ENCODE measurements around the gene ATP6V0C. TPM values are rescaled to one million over a fixed set of nuclear protein-coding genes. Genes with fewer than 3 reads are reported as not detected.

The ATP6V0C gene
- total and polyA plus RNA-seq, 4 donors: 39.0 to 410 (median 250) TPM

DNA sequence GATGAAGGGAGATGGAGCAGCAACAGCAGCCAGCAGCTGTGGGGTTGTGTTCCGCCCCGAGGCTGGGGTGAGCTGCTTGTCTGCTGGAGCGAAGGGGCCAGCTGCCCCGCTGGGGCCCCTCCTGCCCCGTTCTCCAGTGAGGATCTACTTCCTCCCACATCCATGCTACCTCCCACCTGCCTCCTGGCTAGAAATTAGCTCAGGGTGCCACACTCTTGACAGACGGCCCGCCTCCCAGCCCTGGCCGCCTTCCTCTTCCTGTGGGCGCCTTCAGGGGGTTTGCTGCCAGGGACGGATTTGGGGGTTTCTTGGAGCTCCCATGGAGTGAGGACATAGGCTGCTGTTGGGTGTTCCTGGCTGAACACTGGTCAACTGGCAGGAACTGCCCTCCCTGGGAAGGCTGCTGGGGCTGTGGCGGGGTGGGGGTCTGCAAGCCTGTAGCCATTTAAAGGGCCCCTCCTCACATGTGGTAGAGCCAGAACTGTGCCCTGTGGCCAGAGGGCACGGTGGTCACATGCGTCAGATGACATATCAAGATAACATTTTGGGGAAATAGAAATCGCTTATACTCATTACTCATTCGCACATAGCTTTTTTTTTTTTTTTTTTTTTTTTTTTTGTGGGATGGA lies 25.7 kb upstream of the ATP6V0C start:
- no peak for ATAC-seq (ENCODE audit: insufficient read depth, low FRiP score)
- Histone ChIP-seq H3K36me3 (ENCODE audit: control insufficient read depth in 4 of 4, insufficient read depth in 4 of 4, low read length in 4 of 4) (peaks cover 0 to 4% (median 0%) of the 10 kb centered on the region in 4 donors), H3K27me3 (ENCODE audit: control insufficient read depth in 3 of 3, insufficient read depth in 3 of 3, low read length in 2 of 3) (no peaks in the 10 kb centered on the region), H3K4me1 (ENCODE audit: control insufficient read depth in 5 of 5, insufficient read depth in 5 of 5, low read length in 5 of 5) (peaks cover 0 to 41% (median 9%) of the 10 kb centered on the region in 5 donors), H3K4me3 (no peak overlapping the region), H3K27ac (ENCODE audit: low read depth in 1 of 2, low read length in 1 of 2) (peak overlapping the region in 1 of 2 donors; percentile 15), H3K9ac (ENCODE audit: insufficient read depth in 1 of 2, low read length in 2 of 2) (no peak overlapping the region), H3K9me3 (ENCODE audit: control insufficient read depth in 4 of 4, insufficient read depth in 3 of 4, low read length in 3 of 4) (no peaks in the 10 kb centered on the region)
- 33 to 70% methylated on average over 15 of the region's 15 CpGs for WGBS, 2 donors
- no peak for DNase-seq
- TF ChIP-seq, protein P1, sequence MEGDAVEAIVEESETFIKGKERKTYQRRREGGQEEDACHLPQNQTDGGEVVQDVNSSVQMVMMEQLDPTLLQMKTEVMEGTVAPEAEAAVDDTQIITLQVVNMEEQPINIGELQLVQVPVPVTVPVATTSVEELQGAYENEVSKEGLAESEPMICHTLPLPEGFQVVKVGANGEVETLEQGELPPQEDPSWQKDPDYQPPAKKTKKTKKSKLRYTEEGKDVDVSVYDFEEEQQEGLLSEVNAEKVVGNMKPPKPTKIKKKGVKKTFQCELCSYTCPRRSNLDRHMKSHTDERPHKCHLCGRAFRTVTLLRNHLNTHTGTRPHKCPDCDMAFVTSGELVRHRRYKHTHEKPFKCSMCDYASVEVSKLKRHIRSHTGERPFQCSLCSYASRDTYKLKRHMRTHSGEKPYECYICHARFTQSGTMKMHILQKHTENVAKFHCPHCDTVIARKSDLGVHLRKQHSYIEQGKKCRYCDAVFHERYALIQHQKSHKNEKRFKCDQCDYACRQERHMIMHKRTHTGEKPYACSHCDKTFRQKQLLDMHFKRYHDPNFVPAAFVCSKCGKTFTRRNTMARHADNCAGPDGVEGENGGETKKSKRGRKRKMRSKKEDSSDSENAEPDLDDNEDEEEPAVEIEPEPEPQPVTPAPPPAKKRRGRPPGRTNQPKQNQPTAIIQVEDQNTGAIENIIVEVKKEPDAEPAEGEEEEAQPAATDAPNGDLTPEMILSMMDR (IDR thresholded peaks at IDR 0.05; ENCODE audit: control extremely low read depth, extremely low read depth): no peak

DNA sequence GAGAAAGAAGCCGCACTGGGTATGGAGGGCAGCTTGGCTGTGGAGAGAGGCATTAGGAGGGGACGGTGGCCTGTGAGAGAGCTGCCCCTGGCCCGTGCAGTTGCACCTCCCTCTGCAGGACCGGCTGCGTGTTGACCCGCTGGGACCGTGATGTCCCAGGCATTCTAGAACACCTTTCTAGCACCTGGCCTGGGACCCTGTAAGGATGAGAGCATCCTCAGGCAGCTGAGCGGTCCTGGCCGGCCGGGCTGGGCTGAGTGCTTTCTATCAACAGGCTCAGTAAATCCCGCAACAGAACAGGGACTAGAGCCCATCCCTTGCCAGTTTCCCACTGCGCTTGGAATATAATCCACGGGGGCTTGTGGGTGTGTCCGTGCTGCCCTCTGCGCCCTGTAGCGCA lies 24.2 kb upstream of the ATP6V0C start:
- WGBS, 2 donors: 96 to 97% methylated on average over 16 of the region's 16 CpGs
- H3K27ac ChIP-seq (ENCODE audit: low read depth in 1 of 2, low read length in 1 of 2): no peak overlapping the region
- peaks cover 0 to 6% (median 2%) of the 10 kb centered on the region in 4 donors for H3K36me3 ChIP-seq (ENCODE audit: control insufficient read depth in 4 of 4, insufficient read depth in 4 of 4, low read length in 4 of 4)
- no peak overlapping the region for H3K4me3 ChIP-seq
- peaks cover 0 to 26% (median 4%) of the 10 kb centered on the region in 5 donors for H3K4me1 ChIP-seq (ENCODE audit: control insufficient read depth in 5 of 5, insufficient read depth in 5 of 5, low read length in 5 of 5)
- ATAC-seq (ENCODE audit: insufficient read depth, low FRiP score): no peak
- H3K9me3 ChIP-seq (ENCODE audit: control insufficient read depth in 4 of 4, insufficient read depth in 3 of 4, low read length in 3 of 4): no peaks in the 10 kb centered on the region
- H3K27me3 ChIP-seq (ENCODE audit: control insufficient read depth in 3 of 3, insufficient read depth in 3 of 3, low read length in 2 of 3): no peaks in the 10 kb centered on the region
- no peak for DNase-seq
- no peak overlapping the region for H3K9ac ChIP-seq (ENCODE audit: insufficient read depth in 1 of 2, low read length in 2 of 2)
- TF ChIP-seq, protein P1 (IDR thresholded peaks at IDR 0.05; ENCODE audit: control extremely low read depth, extremely low read depth): no peak

DNA sequence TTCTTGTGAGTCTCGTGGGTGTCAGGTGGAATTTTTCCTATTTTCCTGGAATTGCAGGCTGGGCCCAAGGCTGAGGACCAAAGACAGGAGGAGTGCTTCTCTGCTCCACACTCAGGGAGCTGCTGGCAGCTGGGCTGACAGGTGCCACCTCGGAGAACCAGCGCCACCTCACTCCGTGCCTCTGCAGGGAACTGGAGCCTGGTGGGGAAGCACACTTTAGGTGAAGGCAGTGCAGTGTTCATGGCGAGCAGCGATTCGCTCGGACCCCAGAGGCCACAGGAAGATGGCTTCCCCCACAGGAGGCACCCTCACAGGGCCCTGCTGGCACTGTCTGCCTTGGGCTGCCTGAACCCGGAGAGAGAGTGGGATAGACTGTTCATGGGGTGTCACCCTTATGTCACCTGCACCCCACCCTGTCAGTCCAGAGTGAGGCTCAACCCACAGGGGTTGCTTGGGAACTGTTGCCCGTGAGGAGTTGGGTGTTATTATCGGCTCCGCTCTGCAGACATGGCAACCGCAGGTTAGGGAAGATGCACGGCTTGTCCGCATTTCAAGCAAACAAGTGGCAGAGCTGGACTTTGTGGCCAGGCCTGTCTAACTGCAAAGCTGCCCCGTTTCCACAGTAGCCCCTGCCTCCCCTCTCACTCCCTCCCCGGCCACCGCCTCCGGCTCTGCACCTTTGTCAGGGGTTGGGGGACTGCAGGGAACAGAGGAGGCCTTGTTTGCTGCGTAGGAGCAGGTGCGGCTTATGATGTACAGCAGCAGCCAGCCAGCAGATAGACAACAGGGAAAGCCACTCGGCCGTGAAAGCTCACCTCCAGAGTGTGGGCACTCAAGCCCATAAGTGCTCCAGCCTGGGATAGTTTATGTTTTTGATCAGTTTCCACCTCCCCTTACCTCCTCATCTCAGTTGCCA lies 23.3 kb upstream of the ATP6V0C start:
- WGBS, 2 donors: 90 to 91% methylated on average over 23 of the region's 23 CpGs
- Histone ChIP-seq H3K9me3 (ENCODE audit: control insufficient read depth in 4 of 4, insufficient read depth in 3 of 4, low read length in 3 of 4) (no peaks in the 10 kb centered on the region), H3K27me3 (ENCODE audit: control insufficient read depth in 3 of 3, insufficient read depth in 3 of 3, low read length in 2 of 3) (no peaks in the 10 kb centered on the region), H3K9ac (ENCODE audit: insufficient read depth in 1 of 2, low read length in 2 of 2) (no peak overlapping the region), H3K4me1 (ENCODE audit: control insufficient read depth in 5 of 5, insufficient read depth in 5 of 5, low read length in 5 of 5) (peaks cover 0 to 18% (median 0%) of the 10 kb centered on the region in 5 donors), H3K36me3 (ENCODE audit: control insufficient read depth in 4 of 4, insufficient read depth in 4 of 4, low read length in 4 of 4) (peaks cover 0 to 6% (median 2%) of the 10 kb centered on the region in 4 donors), H3K27ac (ENCODE audit: low read depth in 1 of 2, low read length in 1 of 2) (no peak overlapping the region), H3K4me3 (no peak overlapping the region)
- ATAC-seq (ENCODE audit: insufficient read depth, low FRiP score) (no peak), DNase-seq (peak in 2 of 3 donors; percentile 47 to 60)
- TF ChIP-seq, protein P1 (IDR thresholded peaks at IDR 0.05; ENCODE audit: control extremely low read depth, extremely low read depth): no peak
